NB4 (cell line): Measurements from ENCODE around the gene KLHL6.
A peak's percentile ranks its signal among the peaks of the same experiment; 100 is the strongest.
"Not testable (repeated sequence)": the region's sequence is repeated elsewhere in the genome, so short reads cannot be mapped to it uniquely, and the experiment has no call there.

Source experiments
- DNase-seq: peaks from one replicate; pipeline ENCODE4 v3.0.0; 2010; ENCODE audit warnings: low read depth
- H3K4me3 ChIP-seq: one replicate; pipeline ENCODE4 v1.5.1; 2011; ENCODE audit warnings: mild to moderate bottlenecking, low read depth, low read length, moderate library complexity
- CTCF ChIP-seq: IDR thresholded peaks from one replicate; pipeline ENCODE4 v1.5.1; 2012; ENCODE audit warnings: low read depth, low read length
- MAX ChIP-seq: IDR thresholded peaks from 2 replicates; pipeline ENCODE4 v1.6.1; 2011; ENCODE audit warnings: low read depth, low read length
- MYC ChIP-seq: IDR thresholded peaks from 2 replicates; pipeline ENCODE4 v1.6.1; 2011; ENCODE audit warnings: low read depth, low read length
- POLR2A ChIP-seq: IDR thresholded peaks from 2 replicates; pipeline ENCODE4 v1.6.1; 2011; ENCODE audit warnings: mild to moderate bottlenecking; ENCODE audit not compliant: insufficient read length; ENCODE audit errors: extremely low read depth

Gene KLHL6

GRCh38 chr3:183518491-183519251 lies 36.8 kb downstream of the KLHL6 start:
- no peak overlapping the region for H3K4me3 ChIP-seq
- peak; percentile 50 for DNase-seq
- no peak for TF ChIP-seq MAX
- TF ChIP-seq MYC, result no peak
- no peak for TF ChIP-seq POLR2A

GRCh38 chr3:183517607-183518006 lies 37.9 kb downstream of the KLHL6 start:
- H3K4me3 ChIP-seq, result no peak overlapping the region
- TF ChIP-seq POLR2A, result no peak
- TF ChIP-seq CTCF, result no peak
- no peak for TF ChIP-seq MYC
- TF ChIP-seq MAX, result no peak
- no peak for DNase-seq

GRCh38 chr3:183515968-183516851 lies 39.3 kb downstream of the KLHL6 start:
- DNase-seq, result peak; percentile 29

GRCh38 chr3:183514021-183514420 lies 41.5 kb downstream of the KLHL6 start:
- DNase-seq, result no peak

More at GRCh38 chr3:183515968-183516851, 39.3 kb downstream of the KLHL6 start:
- TF ChIP-seq POLR2A, result no peak
- no peak for TF ChIP-seq MYC
- no peak for TF ChIP-seq CTCF
- peak; percentile 33; the same call in 1 of the 2 replicates for TF ChIP-seq MAX
- no peak overlapping the region for H3K4me3 ChIP-seq

GRCh38 chr3:183513046-183513706 lies 42.3 kb downstream of the KLHL6 start:
- peak overlapping the region; percentile 7 for H3K4me3 ChIP-seq
- TF ChIP-seq CTCF, result no peak
- peak; percentile 57; the same call in 1 of the 2 replicates for TF ChIP-seq MYC
- peak; percentile 52; the same call in 1 of the 2 replicates for TF ChIP-seq MAX
- peak; percentile 85 for DNase-seq

More at GRCh38 chr3:183514021-183514420, 41.5 kb downstream of the KLHL6 start:
- H3K4me3 ChIP-seq, result no peak overlapping the region
- TF ChIP-seq MAX, result no peak
- no peak for TF ChIP-seq MYC
- no peak for TF ChIP-seq CTCF
- TF ChIP-seq POLR2A, result no peak

- not testable (repeated sequence) for H3K4me3 ChIP-seq, DNase-seq
These were observed 44.0 kb downstream of the KLHL6 start for GRCh38 chr3:183511286-183512131.
